Measurements from ENCODE around the gene SLC39A13. TPM values are rescaled to one million over a fixed set of nuclear protein-coding genes. Genes with fewer than 3 reads are reported as not detected.

The SLC39A13 gene
- total and polyA plus RNA-seq, 2 of the 13 experiments (the other 11 are each of a cell fraction or from before 2014, with no cell fraction given): 15.3 to 30.5 TPM

DNA sequence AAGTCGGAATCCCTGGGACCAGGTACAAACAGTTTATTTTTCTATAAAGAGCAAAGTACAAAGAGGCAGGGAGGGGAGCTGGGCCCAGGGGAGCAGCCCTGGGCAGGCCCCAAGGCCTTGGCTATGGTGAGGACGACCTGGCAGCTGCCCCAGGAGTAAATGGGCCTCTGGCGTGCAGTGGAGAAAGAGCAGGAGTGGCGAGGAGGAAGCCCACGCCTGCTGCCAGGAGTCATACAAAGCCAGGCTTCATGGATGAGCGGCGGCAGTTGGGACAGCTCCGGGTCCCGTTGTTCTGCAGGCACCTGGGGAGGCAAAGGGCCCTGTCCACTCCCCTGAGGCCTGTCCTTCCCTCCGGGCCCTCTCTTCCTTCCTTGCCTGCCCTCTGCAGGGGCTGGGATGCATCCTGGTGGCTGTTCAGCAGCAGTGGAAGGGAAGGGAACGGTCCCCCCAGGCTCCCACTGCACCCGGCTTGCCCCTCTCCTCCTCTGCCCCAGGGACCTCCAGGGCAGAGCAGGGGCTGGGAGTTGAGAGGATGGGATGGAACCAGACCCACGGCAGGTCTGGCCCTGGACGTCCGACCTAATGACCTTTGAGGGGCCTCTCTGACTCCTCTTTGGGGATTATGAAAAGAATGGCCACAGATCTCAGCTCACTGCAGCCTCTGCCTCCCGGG, 29.5 kb downstream of the SLC39A13 start (continued):
- TF ChIP-seq ZNF788 (CRISPR knock-in tag; IDR thresholded peaks at IDR 0.05; ENCODE audit: borderline replicate concordance) (peak; percentile 36; the same call in 1 of the 2 replicates), ZMYM4 (CRISPR knock-in tag; IDR thresholded peaks at IDR 0.05) (peak; percentile 73), TBP (CRISPR knock-in tag; IDR thresholded peaks at IDR 0.05) (no peak), KAT2B (IDR thresholded peaks at IDR 0.05; ENCODE audit: borderline replicate concordance, low read depth, low read length) (no peak), GABPA (IDR thresholded peaks at IDR 0.05; ENCODE audit: low read depth, low read length) (no peak; the same call in 1 of the 2 replicates), GABPA (CRISPR knock-in tag; IDR thresholded peaks at IDR 0.05; ENCODE audit: low read depth) (peak; percentile 51; the same call in 1 of the 2 replicates), ATF3 (CRISPR knock-in tag; IDR thresholded peaks at IDR 0.05) (no peak), ZNF883 (CRISPR knock-in tag; IDR thresholded peaks at IDR 0.05; ENCODE audit: not compliant biosample characterization) (peak; percentile 10), ZNF614 (CRISPR knock-in tag; IDR thresholded peaks at IDR 0.05; ENCODE audit: borderline replicate concordance) (0 out of 2 replicates have a peak, but pooled peaks have one; percentile 19), SALL1 (CRISPR knock-in tag; IDR thresholded peaks at IDR 0.05) (peak; percentile 83), PCBP1 (IDR thresholded peaks at IDR 0.05; ENCODE audit: borderline replicate concordance, low read depth, low read length) (0 out of 2 replicates have a peak, but pooled peaks have one; percentile 55), YEATS4 (CRISPR knock-in tag; IDR thresholded peaks at IDR 0.05; ENCODE audit: borderline replicate concordance) (peak; percentile 66; the same call in 1 of the 2 replicates), RAD21 (CRISPR knock-in tag; IDR thresholded peaks at IDR 0.05) (peak; percentile 55; the same call in 1 of the 2 replicates), EEA1 (CRISPR knock-in tag; IDR thresholded peaks at IDR 0.05; ENCODE audit: borderline replicate concordance) (0 out of 2 replicates have a peak, but pooled peaks have one; percentile 54), TAF1 (CRISPR knock-in tag; IDR thresholded peaks at IDR 0.05) (peak; percentile 72), SPEN (CRISPR knock-in tag; IDR thresholded peaks at IDR 0.05; ENCODE audit: low read depth) (peak; percentile 94), POLR2A (IDR thresholded peaks at IDR 0.05; ENCODE audit: insufficient read depth in 1 of 2, low read depth in 2 of 2, low read length in 2 of 2) (peak; percentile 57 to 78), NR2F6 (IDR thresholded peaks at IDR 0.05) (peak; percentile 74), NR2F6 (CRISPR knock-in tag; IDR thresholded peaks at IDR 0.05) (peak; percentile 72), KLF9 (CRISPR knock-in tag; IDR thresholded peaks at IDR 0.05; ENCODE audit: low read depth) (no peak), ZMAT3 (CRISPR knock-in tag; conservative IDR thresholded peaks at IDR 0.05) (no peak), PHF5A (CRISPR knock-in tag; IDR thresholded peaks at IDR 0.05; ENCODE audit: low read depth, unreplicated experiment) (no peak), MAFF (IDR thresholded peaks at IDR 0.05; ENCODE audit: low read depth, low read length) (no peak), CBX5 (CRISPR knock-in tag; IDR thresholded peaks at IDR 0.05; ENCODE audit: borderline replicate concordance) (no peak), RARA (CRISPR knock-in tag; IDR thresholded peaks at IDR 0.05) (peak; percentile 39; the same call in 1 of the 2 replicates)
- TF ChIP-seq, protein P1, sequence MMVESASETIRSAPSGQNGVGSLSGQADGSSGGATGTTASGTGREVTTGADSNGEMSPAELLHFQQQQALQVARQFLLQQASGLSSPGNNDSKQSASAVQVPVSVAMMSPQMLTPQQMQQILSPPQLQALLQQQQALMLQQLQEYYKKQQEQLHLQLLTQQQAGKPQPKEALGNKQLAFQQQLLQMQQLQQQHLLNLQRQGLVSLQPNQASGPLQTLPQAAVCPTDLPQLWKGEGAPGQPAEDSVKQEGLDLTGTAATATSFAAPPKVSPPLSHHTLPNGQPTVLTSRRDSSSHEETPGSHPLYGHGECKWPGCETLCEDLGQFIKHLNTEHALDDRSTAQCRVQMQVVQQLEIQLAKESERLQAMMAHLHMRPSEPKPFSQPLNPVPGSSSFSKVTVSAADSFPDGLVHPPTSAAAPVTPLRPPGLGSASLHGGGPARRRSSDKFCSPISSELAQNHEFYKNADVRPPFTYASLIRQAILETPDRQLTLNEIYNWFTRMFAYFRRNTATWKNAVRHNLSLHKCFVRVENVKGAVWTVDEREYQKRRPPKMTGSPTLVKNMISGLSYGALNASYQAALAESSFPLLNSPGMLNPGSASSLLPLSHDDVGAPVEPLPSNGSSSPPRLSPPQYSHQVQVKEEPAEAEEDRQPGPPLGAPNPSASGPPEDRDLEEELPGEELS (CRISPR knock-in tag; IDR thresholded peaks at IDR 0.05): no peak
- TF ChIP-seq, protein P2, sequence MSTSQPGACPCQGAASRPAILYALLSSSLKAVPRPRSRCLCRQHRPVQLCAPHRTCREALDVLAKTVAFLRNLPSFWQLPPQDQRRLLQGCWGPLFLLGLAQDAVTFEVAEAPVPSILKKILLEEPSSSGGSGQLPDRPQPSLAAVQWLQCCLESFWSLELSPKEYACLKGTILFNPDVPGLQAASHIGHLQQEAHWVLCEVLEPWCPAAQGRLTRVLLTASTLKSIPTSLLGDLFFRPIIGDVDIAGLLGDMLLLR (CRISPR knock-in tag; IDR thresholded peaks at IDR 0.05): no peak
- TF ChIP-seq, protein P3, sequence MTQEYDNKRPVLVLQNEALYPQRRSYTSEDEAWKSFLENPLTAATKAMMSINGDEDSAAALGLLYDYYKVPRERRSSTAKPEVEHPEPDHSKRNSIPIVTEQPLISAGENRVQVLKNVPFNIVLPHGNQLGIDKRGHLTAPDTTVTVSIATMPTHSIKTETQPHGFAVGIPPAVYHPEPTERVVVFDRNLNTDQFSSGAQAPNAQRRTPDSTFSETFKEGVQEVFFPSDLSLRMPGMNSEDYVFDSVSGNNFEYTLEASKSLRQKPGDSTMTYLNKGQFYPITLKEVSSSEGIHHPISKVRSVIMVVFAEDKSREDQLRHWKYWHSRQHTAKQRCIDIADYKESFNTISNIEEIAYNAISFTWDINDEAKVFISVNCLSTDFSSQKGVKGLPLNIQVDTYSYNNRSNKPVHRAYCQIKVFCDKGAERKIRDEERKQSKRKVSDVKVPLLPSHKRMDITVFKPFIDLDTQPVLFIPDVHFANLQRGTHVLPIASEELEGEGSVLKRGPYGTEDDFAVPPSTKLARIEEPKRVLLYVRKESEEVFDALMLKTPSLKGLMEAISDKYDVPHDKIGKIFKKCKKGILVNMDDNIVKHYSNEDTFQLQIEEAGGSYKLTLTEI (CRISPR knock-in tag; conservative IDR thresholded peaks at IDR 0.05): no peak
